HL-60 (cell line): ENCODE data around the gene HLA-DRB1.

ENCODE experiments used
- GABPA ChIP-seq: IDR thresholded peaks from 2 replicates; pipeline ENCODE4 v1.6.1; 2012; ENCODE audit warnings: low read depth
- POLR2AphosphoS5 ChIP-seq: IDR thresholded peaks from 2 replicates; pipeline ENCODE4 v1.6.1; 2012; ENCODE audit warnings: low read depth
- TF ChIP-seq, protein P1 (sequence below): IDR thresholded peaks from one replicate; pipeline ENCODE4 v1.5.1; 2011; ENCODE audit warnings: low read length, control low read depth, inconsistent platforms; ENCODE audit not compliant: insufficient read depth

DNA sequence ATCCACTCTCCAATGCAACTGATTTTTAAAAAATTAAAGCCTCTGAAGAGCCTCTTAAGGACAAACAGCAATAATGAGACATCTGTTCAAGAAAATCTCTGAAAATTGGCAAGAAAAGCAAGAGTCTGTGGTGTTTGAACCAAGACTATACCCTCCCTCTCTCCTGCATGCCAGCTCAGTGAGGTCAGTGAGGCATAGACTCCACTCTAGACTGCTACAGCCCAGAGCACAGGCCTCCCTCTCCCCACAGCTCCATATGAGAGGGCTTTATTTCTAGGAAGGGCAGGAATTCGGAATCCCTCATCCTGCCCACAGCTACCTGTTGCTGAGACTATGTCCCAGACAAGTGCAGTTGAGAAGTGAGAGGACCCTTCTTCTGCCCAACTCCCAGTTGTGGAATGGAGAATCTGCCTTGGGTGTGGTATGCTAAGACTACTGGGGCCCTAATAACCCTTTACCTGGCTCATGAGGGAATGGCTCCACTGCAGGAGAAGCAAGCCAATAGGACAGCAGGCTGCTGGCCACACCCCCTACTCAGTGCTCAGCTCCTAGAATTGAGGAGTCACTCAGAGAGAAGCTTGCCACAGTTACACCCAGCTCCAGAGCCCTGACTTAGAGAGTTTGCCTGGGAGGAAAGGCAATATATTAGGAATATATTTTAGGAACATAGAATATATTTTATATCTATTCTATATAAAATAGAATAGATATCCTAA lies 24.9 kb upstream of the HLA-DRB1 start:
- TF ChIP-seq, protein P1, sequence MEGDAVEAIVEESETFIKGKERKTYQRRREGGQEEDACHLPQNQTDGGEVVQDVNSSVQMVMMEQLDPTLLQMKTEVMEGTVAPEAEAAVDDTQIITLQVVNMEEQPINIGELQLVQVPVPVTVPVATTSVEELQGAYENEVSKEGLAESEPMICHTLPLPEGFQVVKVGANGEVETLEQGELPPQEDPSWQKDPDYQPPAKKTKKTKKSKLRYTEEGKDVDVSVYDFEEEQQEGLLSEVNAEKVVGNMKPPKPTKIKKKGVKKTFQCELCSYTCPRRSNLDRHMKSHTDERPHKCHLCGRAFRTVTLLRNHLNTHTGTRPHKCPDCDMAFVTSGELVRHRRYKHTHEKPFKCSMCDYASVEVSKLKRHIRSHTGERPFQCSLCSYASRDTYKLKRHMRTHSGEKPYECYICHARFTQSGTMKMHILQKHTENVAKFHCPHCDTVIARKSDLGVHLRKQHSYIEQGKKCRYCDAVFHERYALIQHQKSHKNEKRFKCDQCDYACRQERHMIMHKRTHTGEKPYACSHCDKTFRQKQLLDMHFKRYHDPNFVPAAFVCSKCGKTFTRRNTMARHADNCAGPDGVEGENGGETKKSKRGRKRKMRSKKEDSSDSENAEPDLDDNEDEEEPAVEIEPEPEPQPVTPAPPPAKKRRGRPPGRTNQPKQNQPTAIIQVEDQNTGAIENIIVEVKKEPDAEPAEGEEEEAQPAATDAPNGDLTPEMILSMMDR = no peak
- TF ChIP-seq POLR2AphosphoS5 (no peak), GABPA (no peak)
